Panc1 (cell line): Measurements from ENCODE around the gene SLFNL1. TPM values are rescaled to one million over a fixed set of nuclear protein-coding genes. Genes with fewer than 3 reads are reported as not detected.

Source experiments
- ATAC-seq: fragments of 200-7000 bp; cut with Tn5 transposase; 2 replicates; pipeline ENCODE4 v1.9.1; 2020; ENCODE audit warnings: mild to moderate bottlenecking, moderate library complexity
- BruUV-seq: library from RNA; stranded (reverse); fragments of 400-500 nt; replicated peaks from 2 replicates; lab custom pipeline; 2021; lab: Mats Ljungman, UMichigan
- CTCF ChIA-PET: fragments of 300-600 bp; sonication (Branson Sonifier 250); formaldehyde crosslinking; loops from one replicate; lab custom pipeline; 2022; ENCODE audit warnings: antibody characterized with exemption; lab: Charles Lee
- POLR2A ChIA-PET: fragments of 300-600 bp; sonication (Branson Sonifier 250); formaldehyde crosslinking; loops from one replicate; lab custom pipeline; 2022; ENCODE audit warnings: antibody characterized with exemption; lab: Charles Lee
- DNase-seq: peaks from one replicate; pipeline ENCODE4 v3.0.0-alpha.2; 2010; ENCODE audit warnings: low read depth, low spot score
- H3K27ac ChIP-seq: 2 replicates; pipeline ENCODE4 v1.5.1; 2011; ENCODE audit warnings: mild to moderate bottlenecking, low read length, inconsistent platforms
- H3K27me3 ChIP-seq: fragments of 200-500 bp; sonication (Bioruptor generic); 2 replicates; pipeline ENCODE4 v1.6.0; 2014; ENCODE audit warnings: low read length, inconsistent platforms; ENCODE audit not compliant: control insufficient read depth, insufficient read depth
- H3K36me3 ChIP-seq: fragments of 200-500 bp; sonication (Bioruptor generic); 2 replicates; pipeline ENCODE4 v1.5.1; 2014; ENCODE audit warnings: inconsistent platforms, mild to moderate bottlenecking, low read length, moderate library complexity; ENCODE audit not compliant: control insufficient read depth, insufficient read depth
- H3K4me1 ChIP-seq: 2 replicates; pipeline ENCODE4 v1.5.1; 2011; ENCODE audit warnings: inconsistent platforms, mild to moderate bottlenecking, low read length, moderate library complexity; ENCODE audit not compliant: control insufficient read depth, insufficient read depth
- H3K4me3 ChIP-seq, 2 experiments: 2 replicates each; pipeline ENCODE4 v1.5.1; 2011 to 2012; ENCODE audit warnings: low read depth in 2 of 2, low read length in 2 of 2, mild to moderate bottlenecking in 2 of 2, inconsistent platforms in 1 of 2, moderate library complexity in 1 of 2
- H3K9me3 ChIP-seq: fragments of 200-500 bp; sonication (Bioruptor generic); 2 replicates; pipeline ENCODE4 v1.5.1; 2014; ENCODE audit warnings: low read depth, mild to moderate bottlenecking, inconsistent platforms, low read length, moderate library complexity; ENCODE audit not compliant: control insufficient read depth, insufficient read depth
- CTCF ChIP-seq: fragments of 450-650 bp; IDR thresholded peaks from 2 replicates; pipeline ENCODE4 v1.5.1; 2017; ENCODE audit warnings: mild to moderate bottlenecking
- POLR2AphosphoS5 ChIP-seq: IDR thresholded peaks from 2 replicates; pipeline ENCODE4 v1.6.1; 2012; ENCODE audit warnings: mild to moderate bottlenecking, low read depth, low read length, moderate library complexity
- SIN3A ChIP-seq: IDR thresholded peaks from 2 replicates; pipeline ENCODE4 v1.6.1; 2012; ENCODE audit warnings: low read depth, mild to moderate bottlenecking, low read length, moderate library complexity, borderline replicate concordance; ENCODE audit not compliant: insufficient read depth
- TCF7L2 ChIP-seq: IDR thresholded peaks from 2 replicates; pipeline ENCODE4 v1.6.1; 2011; ENCODE audit warnings: mild to moderate bottlenecking, low read depth, low read length, inconsistent platforms
- in situ Hi-C: cut with HindIII; loops from 2 replicates; pipeline ENCODE4 v1.10.0; 2016; ENCODE audit warnings: low sequenced_read_pairs, low pct_unique_long_range_greater_than_20kb
- intact Hi-C: fragments of 100-400 bp; cut with micrococcal nuclease; formaldehyde crosslinking; loops from one replicate; pipeline ENCODE4 v1.10.0; 2022; ENCODE audit not compliant: unreplicated experiment
- total RNA-seq: library from RNA; stranded (reverse); gene quantifications from one replicate; pipeline ENCODE4 v1.2.1, GENCODE V29; 2021; ENCODE audit not compliant: unreplicated experiment
- TF ChIP-seq, protein P1 (sequence below), 2 experiments: IDR thresholded peaks; 2 replicates each; pipeline ENCODE4 v1.6.1; 2011 to 2012; ENCODE audit warnings: low read depth in 2 of 2, control low read depth in 1 of 2, low read length in 1 of 2, mild to moderate bottlenecking in 1 of 2, moderate library complexity in 1 of 2; ENCODE audit not compliant: insufficient read depth in 1 of 2

The SLFNL1 gene
- total RNA-seq, 1 experiment from 2014 or later = 0.10 TPM

GRCh38 chr1:41023279-41023990, 1.9 kb upstream of the SLFNL1 start:
- DNase-seq (no peak), ATAC-seq (peak; percentile 32)
- in situ Hi-C loops = no loop called here
- TSS peak; percentile 12 for BruUV-seq
- ChIA-PET CTCF (interaction anchor here (0.5 to 1.6 kb wide), 2 partner anchors 34 to 99 kb away, joined by 3 read pairs; no protein-coding TSS in a partner anchor), POLR2A (no interaction called here)
- Histone ChIP-seq H3K9me3 (no peaks in the 10 kb centered on the region), H3K27me3 (no peaks in the 10 kb centered on the region), H3K36me3 (no peaks in the 10 kb centered on the region), H3K4me1 (peaks cover 28% of the 10 kb centered on the region), H3K4me3 (no peak overlapping the region), H3K27ac (no peak overlapping the region)
- intact Hi-C loops = no loop called here
- TF ChIP-seq POLR2AphosphoS5 (peak; percentile 56; the same call in 1 of the 2 replicates), TCF7L2 (no peak)

DNA sequence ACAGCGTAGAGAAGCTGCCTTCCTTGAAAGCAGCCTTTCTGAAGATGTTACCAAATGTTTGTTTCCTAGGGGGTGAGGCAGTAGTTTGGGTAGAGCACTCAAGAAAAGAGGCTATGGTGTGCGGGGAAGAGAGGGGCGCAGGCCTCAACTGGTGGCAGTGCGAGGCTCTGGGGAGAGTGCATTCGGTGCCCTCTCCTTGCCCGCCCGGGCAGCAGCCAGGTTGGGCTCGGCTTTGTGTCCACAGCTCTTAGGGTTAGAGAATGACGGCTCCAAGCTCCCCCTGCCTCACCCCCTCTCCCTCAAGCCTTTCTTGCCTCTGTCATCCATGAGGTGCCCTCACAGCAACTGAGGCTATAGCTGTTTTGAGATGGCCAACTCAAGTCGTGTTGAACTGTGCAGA, 899 bp upstream of the SLFNL1 start:
- POLR2A ChIA-PET = no interaction called here
- no TSS peak for BruUV-seq
- no peaks in the 10 kb centered on the region for H3K36me3 ChIP-seq
- intact Hi-C loops (no loop called here), in situ Hi-C loops (no loop called here)
- H3K4me3 ChIP-seq = no peak overlapping the region
- no peak overlapping the region for H3K27ac ChIP-seq
- TF ChIP-seq POLR2AphosphoS5 = no peak; the same call in 1 of the 2 replicates
- no peak for TF ChIP-seq CTCF
- TF ChIP-seq TCF7L2 = no peak
- TF ChIP-seq SIN3A = no peak
- TF ChIP-seq, protein P1, sequence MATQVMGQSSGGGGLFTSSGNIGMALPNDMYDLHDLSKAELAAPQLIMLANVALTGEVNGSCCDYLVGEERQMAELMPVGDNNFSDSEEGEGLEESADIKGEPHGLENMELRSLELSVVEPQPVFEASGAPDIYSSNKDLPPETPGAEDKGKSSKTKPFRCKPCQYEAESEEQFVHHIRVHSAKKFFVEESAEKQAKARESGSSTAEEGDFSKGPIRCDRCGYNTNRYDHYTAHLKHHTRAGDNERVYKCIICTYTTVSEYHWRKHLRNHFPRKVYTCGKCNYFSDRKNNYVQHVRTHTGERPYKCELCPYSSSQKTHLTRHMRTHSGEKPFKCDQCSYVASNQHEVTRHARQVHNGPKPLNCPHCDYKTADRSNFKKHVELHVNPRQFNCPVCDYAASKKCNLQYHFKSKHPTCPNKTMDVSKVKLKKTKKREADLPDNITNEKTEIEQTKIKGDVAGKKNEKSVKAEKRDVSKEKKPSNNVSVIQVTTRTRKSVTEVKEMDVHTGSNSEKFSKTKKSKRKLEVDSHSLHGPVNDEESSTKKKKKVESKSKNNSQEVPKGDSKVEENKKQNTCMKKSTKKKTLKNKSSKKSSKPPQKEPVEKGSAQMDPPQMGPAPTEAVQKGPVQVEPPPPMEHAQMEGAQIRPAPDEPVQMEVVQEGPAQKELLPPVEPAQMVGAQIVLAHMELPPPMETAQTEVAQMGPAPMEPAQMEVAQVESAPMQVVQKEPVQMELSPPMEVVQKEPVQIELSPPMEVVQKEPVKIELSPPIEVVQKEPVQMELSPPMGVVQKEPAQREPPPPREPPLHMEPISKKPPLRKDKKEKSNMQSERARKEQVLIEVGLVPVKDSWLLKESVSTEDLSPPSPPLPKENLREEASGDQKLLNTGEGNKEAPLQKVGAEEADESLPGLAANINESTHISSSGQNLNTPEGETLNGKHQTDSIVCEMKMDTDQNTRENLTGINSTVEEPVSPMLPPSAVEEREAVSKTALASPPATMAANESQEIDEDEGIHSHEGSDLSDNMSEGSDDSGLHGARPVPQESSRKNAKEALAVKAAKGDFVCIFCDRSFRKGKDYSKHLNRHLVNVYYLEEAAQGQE (IDR thresholded peaks at IDR 0.05; ENCODE audit: insufficient read depth in 1 of 2, low read depth in 2 of 2, low read length in 1 of 2) = no peak
- DNase-seq (no peak), ATAC-seq (no peak)
- no peaks in the 10 kb centered on the region for H3K9me3 ChIP-seq
- CTCF ChIA-PET = interaction anchor here (0.6 to 0.7 kb wide), 2 partner anchors 10 to 227 kb away, joined by 8 to 9 read pairs; no protein-coding TSS in a partner anchor
- H3K4me1 ChIP-seq = peaks cover 31% of the 10 kb centered on the region
- no peaks in the 10 kb centered on the region for H3K27me3 ChIP-seq

GRCh38 chr1:41020654-41021053, 871 bp downstream of the SLFNL1 start:
- no TSS peak for BruUV-seq

More at GRCh38 chr1:41020654-41021053, 871 bp downstream of the SLFNL1 start:
- POLR2A ChIA-PET = no interaction called here
- no peak for TF ChIP-seq CTCF
- no peak for TF ChIP-seq SIN3A
- TF ChIP-seq, protein P1 (IDR thresholded peaks at IDR 0.05; ENCODE audit: insufficient read depth in 1 of 2, low read depth in 2 of 2, low read length in 1 of 2) = no peak
- TF ChIP-seq TCF7L2 = no peak
- no peak for TF ChIP-seq POLR2AphosphoS5
- no peaks in the 10 kb centered on the region for H3K27me3 ChIP-seq
- H3K36me3 ChIP-seq = 0 out of 2 replicates have a peak, but pooled peaks cover 3% of the 10 kb centered on the region
- no peak overlapping the region for H3K4me3 ChIP-seq
- CTCF ChIA-PET = no interaction called here
- in situ Hi-C loops (no loop called here), intact Hi-C loops (no loop called here)
- DNase-seq (no peak), ATAC-seq (0 out of 2 replicates have a peak, but pooled peaks have one; percentile 2)
- peaks cover 31% of the 10 kb centered on the region for H3K4me1 ChIP-seq
- H3K27ac ChIP-seq = peak overlapping the region; percentile 65
- no peaks in the 10 kb centered on the region for H3K9me3 ChIP-seq
